Omental fat pad (tissue), 4 donors: ENCODE data around the gene PLAGL2. TPM values are rescaled to one million over a fixed set of nuclear protein-coding genes. Genes with fewer than 3 reads are reported as not detected.

Experiments used
- ATAC-seq: fragments of 150-250 bp; one replicate; pipeline ENCODE4 v1.9.1; 2016; ENCODE audit warnings: mild to moderate bottlenecking, moderate library complexity; ENCODE audit not compliant: low FRiP score
- DNase-seq: peaks from one replicate; pipeline ENCODE4 v3.0.0-alpha.2; 2019; ENCODE audit warnings: low spot score
- CTCF ChIP-seq, 3 donors: fragments of 450-650 bp; IDR thresholded peaks; one replicate each; pipeline ENCODE4 v1.5.1; 2016 to 2017; ENCODE audit warnings: antibody characterized with exemption in 3 of 3, mild to moderate bottlenecking in 3 of 3, moderate library complexity in 2 of 3
- total RNA-seq, 4 donors: library from RNA; depleted of rRNA; stranded (reverse); fragments of >200 nt; gene quantifications; one replicate each; pipeline ENCODE4 v1.1.0, GENCODE V29; 2016

The PLAGL2 gene
- total RNA-seq, 4 donors from 2014 or later: 4.1 to 12.5 (median 8.1) TPM

- ATAC-seq (no peak), DNase-seq (no peak)
- no peak for TF ChIP-seq CTCF (IDR thresholded peaks at IDR 0.05)
These were observed 24.3 kb upstream of the PLAGL2 start for GRCh38 chr20:32231847-32232246.

GRCh38 chr20:32231245-32231644, 23.7 kb upstream of the PLAGL2 start:
- DNase-seq: no peak
- no peak for ATAC-seq
- no peak for TF ChIP-seq CTCF (IDR thresholded peaks at IDR 0.05)

- ATAC-seq (no peak), DNase-seq (no peak)
- TF ChIP-seq CTCF (IDR thresholded peaks at IDR 0.05): no peak
These were observed 23.2 kb upstream of the PLAGL2 start for GRCh38 chr20:32230707-32231106.

- ATAC-seq: no peak
- no peak for DNase-seq
- TF ChIP-seq CTCF (IDR thresholded peaks at IDR 0.05): no peak
These were observed 21.8 kb upstream of the PLAGL2 start for GRCh38 chr20:32229251-32229747.

- DNase-seq (no peak), ATAC-seq (no peak)
- no peak for TF ChIP-seq CTCF (IDR thresholded peaks at IDR 0.05)
These were observed 20.5 kb upstream of the PLAGL2 start for GRCh38 chr20:32227744-32228688.

GRCh38 chr20:32227306-32227705, 19.8 kb upstream of the PLAGL2 start:
- TF ChIP-seq CTCF (IDR thresholded peaks at IDR 0.05): no peak
- ATAC-seq: no peak
- DNase-seq: no peak

GRCh38 chr20:32226391-32226790, 18.8 kb upstream of the PLAGL2 start:
- ATAC-seq: no peak
- no peak for TF ChIP-seq CTCF (IDR thresholded peaks at IDR 0.05)
- no peak for DNase-seq
